Measurements from ENCODE around the gene KIFBP.

KIFBP gene

DNA sequence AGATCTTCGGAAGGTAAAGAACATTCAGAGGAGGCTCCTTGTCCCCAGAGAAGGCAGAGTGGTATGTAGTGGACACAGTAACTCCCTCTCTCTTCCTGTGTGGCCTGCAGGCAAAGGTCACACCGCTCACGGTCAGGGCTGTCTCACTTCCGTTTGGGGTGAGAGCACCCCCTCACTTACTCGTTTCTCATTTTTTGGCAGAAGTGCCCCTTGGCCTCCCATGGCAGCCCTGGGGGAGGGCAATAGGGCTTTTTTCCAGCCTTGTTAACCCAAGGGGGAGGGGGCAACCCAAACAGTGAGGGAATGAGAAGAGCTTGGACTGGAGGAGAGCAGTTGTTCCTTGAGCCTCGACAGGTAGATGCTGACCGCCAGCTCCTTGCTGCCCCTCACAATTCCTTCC lies 67.5 kb downstream of the KIFBP start:
- TF ChIP-seq SIN3A (IDR thresholded peaks at IDR 0.05; ENCODE audit: borderline replicate concordance, insufficient read depth, low read length) (no peak), TAF1 (IDR thresholded peaks at IDR 0.05; ENCODE audit: borderline replicate concordance, insufficient read depth, low read length) (no peak), POLR2AphosphoS5 (IDR thresholded peaks at IDR 0.05; ENCODE audit: low read depth, low read length) (no peak), FOXP2 (optimal IDR thresholded peaks at IDR 0.05; ENCODE audit: borderline replicate concordance, extremely low read depth, extremely low read length, insufficient read depth) (no peak)
- TF ChIP-seq, protein P1, sequence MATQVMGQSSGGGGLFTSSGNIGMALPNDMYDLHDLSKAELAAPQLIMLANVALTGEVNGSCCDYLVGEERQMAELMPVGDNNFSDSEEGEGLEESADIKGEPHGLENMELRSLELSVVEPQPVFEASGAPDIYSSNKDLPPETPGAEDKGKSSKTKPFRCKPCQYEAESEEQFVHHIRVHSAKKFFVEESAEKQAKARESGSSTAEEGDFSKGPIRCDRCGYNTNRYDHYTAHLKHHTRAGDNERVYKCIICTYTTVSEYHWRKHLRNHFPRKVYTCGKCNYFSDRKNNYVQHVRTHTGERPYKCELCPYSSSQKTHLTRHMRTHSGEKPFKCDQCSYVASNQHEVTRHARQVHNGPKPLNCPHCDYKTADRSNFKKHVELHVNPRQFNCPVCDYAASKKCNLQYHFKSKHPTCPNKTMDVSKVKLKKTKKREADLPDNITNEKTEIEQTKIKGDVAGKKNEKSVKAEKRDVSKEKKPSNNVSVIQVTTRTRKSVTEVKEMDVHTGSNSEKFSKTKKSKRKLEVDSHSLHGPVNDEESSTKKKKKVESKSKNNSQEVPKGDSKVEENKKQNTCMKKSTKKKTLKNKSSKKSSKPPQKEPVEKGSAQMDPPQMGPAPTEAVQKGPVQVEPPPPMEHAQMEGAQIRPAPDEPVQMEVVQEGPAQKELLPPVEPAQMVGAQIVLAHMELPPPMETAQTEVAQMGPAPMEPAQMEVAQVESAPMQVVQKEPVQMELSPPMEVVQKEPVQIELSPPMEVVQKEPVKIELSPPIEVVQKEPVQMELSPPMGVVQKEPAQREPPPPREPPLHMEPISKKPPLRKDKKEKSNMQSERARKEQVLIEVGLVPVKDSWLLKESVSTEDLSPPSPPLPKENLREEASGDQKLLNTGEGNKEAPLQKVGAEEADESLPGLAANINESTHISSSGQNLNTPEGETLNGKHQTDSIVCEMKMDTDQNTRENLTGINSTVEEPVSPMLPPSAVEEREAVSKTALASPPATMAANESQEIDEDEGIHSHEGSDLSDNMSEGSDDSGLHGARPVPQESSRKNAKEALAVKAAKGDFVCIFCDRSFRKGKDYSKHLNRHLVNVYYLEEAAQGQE (IDR thresholded peaks at IDR 0.05; ENCODE audit: insufficient read depth in 1 of 2, low read depth in 2 of 2, low read length in 2 of 2) = no peak

- TF ChIP-seq, protein P1 (IDR thresholded peaks at IDR 0.05; ENCODE audit: insufficient read depth in 1 of 2, low read depth in 2 of 2, low read length in 2 of 2) = no peak
- no peak for TF ChIP-seq POLR2AphosphoS5 (IDR thresholded peaks at IDR 0.05; ENCODE audit: low read depth, low read length)
- no peak for TF ChIP-seq SIN3A (IDR thresholded peaks at IDR 0.05; ENCODE audit: borderline replicate concordance, insufficient read depth, low read length)
- no peak for TF ChIP-seq FOXP2 (optimal IDR thresholded peaks at IDR 0.05; ENCODE audit: borderline replicate concordance, extremely low read depth, extremely low read length, insufficient read depth)
- no peak for TF ChIP-seq TAF1 (IDR thresholded peaks at IDR 0.05; ENCODE audit: borderline replicate concordance, insufficient read depth, low read length)
Observed at GRCh38 chr10:69056536-69057260, 68.1 kb downstream of the KIFBP start.

- TF ChIP-seq TAF1 (IDR thresholded peaks at IDR 0.05; ENCODE audit: borderline replicate concordance, insufficient read depth, low read length) = no peak
- TF ChIP-seq, protein P1 (IDR thresholded peaks at IDR 0.05; ENCODE audit: insufficient read depth in 1 of 2, low read depth in 2 of 2, low read length in 2 of 2) = no peak
- no peak for TF ChIP-seq FOXP2 (optimal IDR thresholded peaks at IDR 0.05; ENCODE audit: borderline replicate concordance, extremely low read depth, extremely low read length, insufficient read depth)
- no peak for TF ChIP-seq SIN3A (IDR thresholded peaks at IDR 0.05; ENCODE audit: borderline replicate concordance, insufficient read depth, low read length)
- TF ChIP-seq POLR2AphosphoS5 (IDR thresholded peaks at IDR 0.05; ENCODE audit: low read depth, low read length) = no peak
Observed at GRCh38 chr10:69057261-69057950, 68.8 kb downstream of the KIFBP start.

DNA sequence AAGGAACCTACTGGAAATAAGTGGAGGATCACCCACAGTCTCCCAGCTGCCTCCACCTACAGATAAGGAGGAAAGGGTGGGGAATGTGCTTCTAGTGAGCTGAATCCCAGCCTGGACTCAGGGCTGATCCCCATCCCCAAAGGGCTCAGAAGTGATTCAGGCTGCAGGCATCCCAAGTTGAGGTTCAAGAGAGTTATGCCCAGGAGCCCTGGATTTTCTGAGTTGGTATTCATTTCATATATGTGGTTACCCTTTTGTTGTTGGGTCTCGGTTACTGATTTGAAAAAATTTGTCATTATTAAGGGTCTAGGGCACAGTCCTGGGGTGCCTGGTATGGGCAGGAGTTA lies 69.3 kb downstream of the KIFBP start:
- TF ChIP-seq POLR2AphosphoS5 (IDR thresholded peaks at IDR 0.05; ENCODE audit: low read depth, low read length) = no peak
- TF ChIP-seq, protein P1 (IDR thresholded peaks at IDR 0.05; ENCODE audit: insufficient read depth in 1 of 2, low read depth in 2 of 2, low read length in 2 of 2) = no peak
- TF ChIP-seq TAF1 (IDR thresholded peaks at IDR 0.05; ENCODE audit: borderline replicate concordance, insufficient read depth, low read length) = no peak
- TF ChIP-seq SIN3A (IDR thresholded peaks at IDR 0.05; ENCODE audit: borderline replicate concordance, insufficient read depth, low read length) = no peak
- no peak for TF ChIP-seq FOXP2 (optimal IDR thresholded peaks at IDR 0.05; ENCODE audit: borderline replicate concordance, extremely low read depth, extremely low read length, insufficient read depth)
